HepG2 (cell line): ENCODE data around the gene CDK15. TPM values are rescaled to one million over a fixed set of nuclear protein-coding genes. Genes with fewer than 3 reads are reported as not detected.

Source experiments
- ATAC-seq: fragments of 200-7000 bp; cut with Tn5 transposase; 3 replicates; pipeline ENCODE4 v1.9.1; 2020; ENCODE audit warnings: mild to moderate bottlenecking, moderate library complexity
- BruUV-seq: library from RNA; stranded (reverse); fragments of 400-500 nt; replicated peaks from 2 replicates; lab custom pipeline; 2021; lab: Mats Ljungman, UMichigan
- CTCF ChIA-PET: fragments of 300-600 bp; formaldehyde crosslinking; extraction: SDS; loops from one replicate; lab custom pipeline; 2021; ENCODE audit warnings: low total read pairs, inconsistent platforms, low intra/inter-chr PET ratio; lab: Yijun Ruan, JAX
- POLR2A ChIA-PET: fragments of 350-600 bp; sonication (Branson Sonifier 250); formaldehyde crosslinking; loops from one replicate; lab custom pipeline; 2020; ENCODE audit warnings: antibody characterized with exemption, inconsistent platforms; lab: Yijun Ruan, JAX
- DNase-seq: peaks from one replicate; pipeline ENCODE4 v3.0.0-alpha.2; 2015; ENCODE audit warnings: low spot score
- FAIRE-seq: peaks from 3 replicates; lab custom pipeline; 2011; peaks lifted over from hg19 to GRCh38; lab: Jason Lieb, UNC
- H2AFZ ChIP-seq: one replicate; pipeline ENCODE4 v1.6.1; 2011; ENCODE audit warnings: low read length, inconsistent platforms
- H3K27ac ChIP-seq: fragments of 300-600 bp; 3 replicates; pipeline ENCODE4 v1.8.0; 2011; ENCODE audit warnings: mixed run types, mild to moderate bottlenecking, mixed read lengths, low read length, inconsistent platforms; ENCODE audit not compliant: insufficient read depth; ENCODE audit errors: extremely low read length
- H3K27me3 ChIP-seq, 2 experiments: fragments of 200-600 bp in 1 of 2; 2 replicates in 1 of 2; 3 replicates in 1 of 2; pipeline versions ENCODE4 v1.6.0 to v1.8.0; 2011; ENCODE audit warnings: low read length in 2 of 2, mild to moderate bottlenecking in 2 of 2, moderate library complexity in 2 of 2, inconsistent platforms in 1 of 2; ENCODE audit not compliant: insufficient read depth in 2 of 2, control insufficient read depth in 1 of 2
- H3K36me3 ChIP-seq, 2 experiments: fragments of 200-600 bp in 1 of 2; replicated peaks in 1 of 2; 2 replicates in 1 of 2; 3 replicates in 1 of 2; pipeline versions ENCODE4 v1.5.1 to v1.8.0; 2011; ENCODE audit warnings: low read length in 2 of 2, inconsistent platforms in 1 of 2; ENCODE audit not compliant: insufficient read depth in 2 of 2, control insufficient read depth in 1 of 2
- H3K4me1 ChIP-seq: 2 replicates; pipeline ENCODE4 v1.5.1; 2012; ENCODE audit warnings: low read length, inconsistent platforms; ENCODE audit not compliant: insufficient read depth
- H3K4me2 ChIP-seq: 2 replicates; pipeline ENCODE4 v1.6.0; 2011; ENCODE audit warnings: low read depth, low read length, inconsistent platforms
- H3K4me3 ChIP-seq, 3 experiments: fragments of 200-600 bp in 1 of 3; sonication (generic), shearing (Covaris generic) in 1 of 3; replicated peaks in 1 of 3; 2 replicates each; pipeline ENCODE4 v1.5.1; 2011 to 2016; ENCODE audit warnings: low read length in 3 of 3, inconsistent platforms in 2 of 3, low read depth in 2 of 3, mild to moderate bottlenecking in 2 of 3, control low read depth in 1 of 3, mixed read lengths in 1 of 3; ENCODE audit not compliant: insufficient read depth in 1 of 3
- H3K79me2 ChIP-seq: one replicate; pipeline ENCODE4 v1.6.1; 2011; ENCODE audit warnings: low read length, inconsistent platforms; ENCODE audit not compliant: insufficient read depth
- H3K9ac ChIP-seq: 2 replicates; pipeline ENCODE4 v1.6.0; 2011; ENCODE audit warnings: mild to moderate bottlenecking, low read depth, low read length, inconsistent platforms; ENCODE audit not compliant: insufficient read depth
- H3K9me3 ChIP-seq: 2 replicates; pipeline ENCODE4 v1.5.1; 2012; ENCODE audit warnings: mild to moderate bottlenecking, low read length
- H4K20me1 ChIP-seq: 2 replicates; pipeline ENCODE4 v1.6.0; 2011; ENCODE audit warnings: inconsistent platforms, mild to moderate bottlenecking, low read length, moderate library complexity; ENCODE audit not compliant: insufficient read depth
- AKAP8 ChIP-seq: sonication (generic); formaldehyde crosslinking; IDR thresholded peaks from 2 replicates; pipeline ENCODE4 v1.5.1; 2020; ENCODE audit warnings: mild to moderate bottlenecking, missing genetic modification reagents
- ATM ChIP-seq: fragments of 450-650 bp; IDR thresholded peaks from 2 replicates; pipeline ENCODE4 v1.7.1; 2017; ENCODE audit warnings: mild to moderate bottlenecking, borderline replicate concordance
- GABPB1 ChIP-seq: IDR thresholded peaks from 2 replicates; pipeline ENCODE4 v1.6.1; 2016; ENCODE audit warnings: mild to moderate bottlenecking, missing genetic modification reagents, moderate library complexity, missing compliant biosample characterization
- MXD3 ChIP-seq: IDR thresholded peaks from 2 replicates; pipeline ENCODE4 v1.6.1; 2016; ENCODE audit warnings: mild to moderate bottlenecking, missing biosample characterization, missing genetic modification reagents
- POLR2AphosphoS5 ChIP-seq: IDR thresholded peaks from 2 replicates; pipeline ENCODE4 v1.6.1; 2012; ENCODE audit warnings: low read depth, low read length
- SMARCC2 ChIP-seq: fragments of 450-650 bp; IDR thresholded peaks from 2 replicates; pipeline ENCODE4 v1.6.1; 2017; ENCODE audit warnings: antibody characterized with exemption, mild to moderate bottlenecking
- TERF1 ChIP-seq: sonication (generic); formaldehyde crosslinking; IDR thresholded peaks from 2 replicates; pipeline ENCODE4 v1.8.0; 2022; ENCODE audit warnings: mild to moderate bottlenecking, missing genetic modification reagents, moderate library complexity
- ZMYM4 ChIP-seq: sonication (generic); formaldehyde crosslinking; IDR thresholded peaks from 2 replicates; pipeline ENCODE4 v1.8.1; 2023; ENCODE audit warnings: mild to moderate bottlenecking, missing genetic modification reagents
- ZNF101 ChIP-seq: sonication (generic); formaldehyde crosslinking; IDR thresholded peaks from 2 replicates; pipeline ENCODE4 v1.4.0; 2020; ENCODE audit warnings: mild to moderate bottlenecking, low read depth, missing genetic modification reagents, borderline replicate concordance
- ZNF607 ChIP-seq: sonication (generic); formaldehyde crosslinking; IDR thresholded peaks from 2 replicates; pipeline ENCODE4 v1.5.1; 2020; ENCODE audit warnings: missing genetic modification reagents, mild to moderate bottlenecking, borderline replicate concordance
- WGBS: methylation state at CpG from one replicate; pipeline ENCODE4 v1.1.6; 2017; ENCODE audit warnings: low lambda C conversion rate; 5-methylcytosine and 5-hydroxymethylcytosine counted together
- in situ Hi-C: cut with HindIII; loops from 2 replicates; pipeline ENCODE4 v1.10.0; 2017; ENCODE audit warnings: low pct_unique_long_range_greater_than_20kb; ENCODE audit not compliant: extremely low pct_ligation_motif_present
- intact Hi-C: fragments of 100-400 bp; cut with micrococcal nuclease; formaldehyde crosslinking; loops from one replicate; pipeline ENCODE4 v1.10.0; 2022; ENCODE audit not compliant: unreplicated experiment
- polyA plus RNA-seq, 8 experiments: library from polyadenylated mRNA; depleted of rRNA in 3 of 8; stranded (reverse) in 7 of 8; unstranded in 1 of 8; fragments of >200 nt; fragmentation: Illumina TruSeq in 4 of 8; extraction: Trizol in 4 of 8; gene quantifications; 2 replicates each; pipeline versions ENCODE4 v1.2.1 to v1.2.3, GENCODE V29; 2011 to 2016; ENCODE audit warnings: low read depth in 4 of 8, missing spikeins in 1 of 8, mixed read lengths in 1 of 8; ENCODE audit not compliant: insufficient read depth in 1 of 8
- total RNA-seq, 5 experiments: library from RNA; depleted of rRNA; stranded (reverse); fragments of >200 nt; fragmentation: Illumina TruSeq; extraction: Trizol; gene quantifications; 2 replicates each; pipeline ENCODE4 v1.2.3, GENCODE V29; 2016; ENCODE audit warnings: low read depth in 1 of 5
- TF ChIP-seq, protein P1 (sequence below): sonication (generic); formaldehyde crosslinking; IDR thresholded peaks from 2 replicates; pipeline ENCODE4 v1.4.0; 2020; ENCODE audit warnings: missing genetic modification reagents, mild to moderate bottlenecking, borderline replicate concordance
- TF ChIP-seq, protein P2 (sequence below): sonication (generic); formaldehyde crosslinking; IDR thresholded peaks from 2 replicates; pipeline ENCODE4 v1.9.0; 2021; ENCODE audit warnings: missing genetic modification reagents, borderline replicate concordance
- TF ChIP-seq, protein P3 (sequence below): sonication (generic); formaldehyde crosslinking; IDR thresholded peaks from 2 replicates; pipeline ENCODE4 v1.5.0; 2020; ENCODE audit warnings: mild to moderate bottlenecking, missing genetic modification reagents
- TF ChIP-seq, protein P4 (sequence below): sonication (generic); formaldehyde crosslinking; conservative IDR thresholded peaks from 2 replicates; pipeline ENCODE4 v1.8.0; 2022; ENCODE audit warnings: low read depth, missing genetic modification reagents

CDK15 gene
- total and polyA plus RNA-seq, 2 of the 13 experiments (the other 11 are each of a cell fraction or from before 2014, with no cell fraction given) = not detected

DNA sequence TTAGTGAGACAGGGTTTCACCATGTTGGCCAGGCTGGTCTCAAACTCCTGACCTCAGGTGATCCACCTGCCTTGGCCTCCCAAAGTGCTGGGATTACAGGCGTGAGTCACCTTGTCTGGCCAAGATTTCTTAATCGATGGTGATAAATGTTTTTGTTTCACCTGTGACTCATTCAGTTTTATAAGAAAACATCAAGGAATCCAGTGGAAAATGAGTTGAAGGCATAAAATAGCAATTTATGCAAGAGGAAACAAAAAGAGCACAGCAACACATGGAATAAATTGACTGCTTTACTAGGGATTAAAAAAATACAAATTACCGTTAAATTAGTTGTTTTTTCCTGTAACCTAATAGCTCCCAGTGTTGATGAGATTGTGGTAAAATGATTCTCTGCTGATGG is 80.2 kb downstream of the CDK15 start:
- no peak overlapping the region for H3K27ac ChIP-seq
- intact Hi-C loops = loop anchor here (10.0 kb wide), 1 partner anchor 222 kb away; no protein-coding TSS in a partner anchor
- DNase-seq = no peak
- no TSS peak for BruUV-seq
- peaks cover 2 to 21% of the 10 kb centered on the region in 2 experiments; a peak in 2 of 5 replicates for H3K27me3 ChIP-seq
- no peak overlapping the region for H3K4me3 ChIP-seq
- no peak for FAIRE-seq
- H3K9me3 ChIP-seq = no peaks in the 10 kb centered on the region
- in situ Hi-C loops = no loop called here
- 38% methylated on average over 3 of the region's 3 CpGs for WGBS
- no peak for ATAC-seq
- H4K20me1 ChIP-seq = no peaks in the 10 kb centered on the region
- no peaks in the 10 kb centered on the region for H3K4me1 ChIP-seq
- H3K79me2 ChIP-seq = no peaks in the 10 kb centered on the region
- H3K9ac ChIP-seq = no peak overlapping the region
- CTCF ChIA-PET = no interaction called here
- POLR2A ChIA-PET = no interaction called here
- no peak overlapping the region for H2AFZ ChIP-seq
- no peaks in the 10 kb centered on the region for H3K36me3 ChIP-seq
- no peak overlapping the region for H3K4me2 ChIP-seq
- TF ChIP-seq, protein P1, sequence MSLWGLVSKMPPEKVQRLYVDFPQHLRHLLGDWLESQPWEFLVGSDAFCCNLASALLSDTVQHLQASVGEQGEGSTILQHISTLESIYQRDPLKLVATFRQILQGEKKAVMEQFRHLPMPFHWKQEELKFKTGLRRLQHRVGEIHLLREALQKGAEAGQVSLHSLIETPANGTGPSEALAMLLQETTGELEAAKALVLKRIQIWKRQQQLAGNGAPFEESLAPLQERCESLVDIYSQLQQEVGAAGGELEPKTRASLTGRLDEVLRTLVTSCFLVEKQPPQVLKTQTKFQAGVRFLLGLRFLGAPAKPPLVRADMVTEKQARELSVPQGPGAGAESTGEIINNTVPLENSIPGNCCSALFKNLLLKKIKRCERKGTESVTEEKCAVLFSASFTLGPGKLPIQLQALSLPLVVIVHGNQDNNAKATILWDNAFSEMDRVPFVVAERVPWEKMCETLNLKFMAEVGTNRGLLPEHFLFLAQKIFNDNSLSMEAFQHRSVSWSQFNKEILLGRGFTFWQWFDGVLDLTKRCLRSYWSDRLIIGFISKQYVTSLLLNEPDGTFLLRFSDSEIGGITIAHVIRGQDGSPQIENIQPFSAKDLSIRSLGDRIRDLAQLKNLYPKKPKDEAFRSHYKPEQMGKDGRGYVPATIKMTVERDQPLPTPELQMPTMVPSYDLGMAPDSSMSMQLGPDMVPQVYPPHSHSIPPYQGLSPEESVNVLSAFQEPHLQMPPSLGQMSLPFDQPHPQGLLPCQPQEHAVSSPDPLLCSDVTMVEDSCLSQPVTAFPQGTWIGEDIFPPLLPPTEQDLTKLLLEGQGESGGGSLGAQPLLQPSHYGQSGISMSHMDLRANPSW = no peak
- TF ChIP-seq GABPB1 (no peak), SMARCC2 (no peak), ZMYM4 (no peak), ZNF607 (no peak), AKAP8 (CRISPR knock-in tag) (no peak), TERF1 (CRISPR knock-in tag) (no peak), POLR2AphosphoS5 (no peak), MXD3 (CRISPR knock-in tag) (no peak), ZNF101 (CRISPR knock-in tag) (no peak), ATM (no peak)
- TF ChIP-seq, protein P2, sequence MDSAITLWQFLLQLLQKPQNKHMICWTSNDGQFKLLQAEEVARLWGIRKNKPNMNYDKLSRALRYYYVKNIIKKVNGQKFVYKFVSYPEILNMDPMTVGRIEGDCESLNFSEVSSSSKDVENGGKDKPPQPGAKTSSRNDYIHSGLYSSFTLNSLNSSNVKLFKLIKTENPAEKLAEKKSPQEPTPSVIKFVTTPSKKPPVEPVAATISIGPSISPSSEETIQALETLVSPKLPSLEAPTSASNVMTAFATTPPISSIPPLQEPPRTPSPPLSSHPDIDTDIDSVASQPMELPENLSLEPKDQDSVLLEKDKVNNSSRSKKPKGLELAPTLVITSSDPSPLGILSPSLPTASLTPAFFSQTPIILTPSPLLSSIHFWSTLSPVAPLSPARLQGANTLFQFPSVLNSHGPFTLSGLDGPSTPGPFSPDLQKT = no peak
- TF ChIP-seq, protein P3, sequence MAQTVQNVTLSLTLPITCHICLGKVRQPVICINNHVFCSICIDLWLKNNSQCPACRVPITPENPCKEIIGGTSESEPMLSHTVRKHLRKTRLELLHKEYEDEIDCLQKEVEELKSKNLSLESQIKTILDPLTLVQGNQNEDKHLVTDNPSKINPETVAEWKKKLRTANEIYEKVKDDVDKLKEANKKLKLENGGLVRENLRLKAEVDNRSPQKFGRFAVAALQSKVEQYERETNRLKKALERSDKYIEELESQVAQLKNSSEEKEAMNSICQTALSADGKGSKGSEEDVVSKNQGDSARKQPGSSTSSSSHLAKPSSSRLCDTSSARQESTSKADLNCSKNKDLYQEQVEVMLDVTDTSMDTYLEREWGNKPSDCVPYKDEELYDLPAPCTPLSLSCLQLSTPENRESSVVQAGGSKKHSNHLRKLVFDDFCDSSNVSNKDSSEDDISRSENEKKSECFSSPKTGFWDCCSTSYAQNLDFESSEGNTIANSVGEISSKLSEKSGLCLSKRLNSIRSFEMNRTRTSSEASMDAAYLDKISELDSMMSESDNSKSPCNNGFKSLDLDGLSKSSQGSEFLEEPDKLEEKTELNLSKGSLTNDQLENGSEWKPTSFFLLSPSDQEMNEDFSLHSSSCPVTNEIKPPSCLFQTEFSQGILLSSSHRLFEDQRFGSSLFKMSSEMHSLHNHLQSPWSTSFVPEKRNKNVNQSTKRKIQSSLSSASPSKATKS = no peak
- TF ChIP-seq, protein P4, sequence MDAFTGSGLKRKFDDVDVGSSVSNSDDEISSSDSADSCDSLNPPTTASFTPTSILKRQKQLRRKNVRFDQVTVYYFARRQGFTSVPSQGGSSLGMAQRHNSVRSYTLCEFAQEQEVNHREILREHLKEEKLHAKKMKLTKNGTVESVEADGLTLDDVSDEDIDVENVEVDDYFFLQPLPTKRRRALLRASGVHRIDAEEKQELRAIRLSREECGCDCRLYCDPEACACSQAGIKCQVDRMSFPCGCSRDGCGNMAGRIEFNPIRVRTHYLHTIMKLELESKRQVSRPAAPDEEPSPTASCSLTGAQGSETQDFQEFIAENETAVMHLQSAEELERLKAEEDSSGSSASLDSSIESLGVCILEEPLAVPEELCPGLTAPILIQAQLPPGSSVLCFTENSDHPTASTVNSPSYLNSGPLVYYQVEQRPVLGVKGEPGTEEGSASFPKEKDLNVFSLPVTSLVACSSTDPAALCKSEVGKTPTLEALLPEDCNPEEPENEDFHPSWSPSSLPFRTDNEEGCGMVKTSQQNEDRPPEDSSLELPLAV (CRISPR knock-in tag) = no peak
